ENCODE results near the gene TTLL12. TPM values are rescaled to one million over a fixed set of nuclear protein-coding genes. Genes with fewer than 3 reads are reported as not detected.

The TTLL12 gene
- total RNA-seq (2022) (46.4 and 52.5 TPM in 2 replicates), Bru-seq, nascent RNA (percentile 65 among the genes with signal in this experiment), BruChase-seq, experiment 1, labeled RNA remaining after a 2-hour chase (percentile 70 among the genes with signal in this experiment), BruChase-seq, experiment 2, labeled RNA remaining after a 6-hour chase (percentile 81 among the genes with signal in this experiment)
- long read RNA-seq, transcript TTLL12-201 (14 exons, 3,385 nt), result major isoform, 116 of 161 reads
- long read RNA-seq, partial matches to known transcripts, result 15 of 161 reads
- long read RNA-seq, other reads (novel, unspliced or antisense), result 29 of 161 reads

DNA sequence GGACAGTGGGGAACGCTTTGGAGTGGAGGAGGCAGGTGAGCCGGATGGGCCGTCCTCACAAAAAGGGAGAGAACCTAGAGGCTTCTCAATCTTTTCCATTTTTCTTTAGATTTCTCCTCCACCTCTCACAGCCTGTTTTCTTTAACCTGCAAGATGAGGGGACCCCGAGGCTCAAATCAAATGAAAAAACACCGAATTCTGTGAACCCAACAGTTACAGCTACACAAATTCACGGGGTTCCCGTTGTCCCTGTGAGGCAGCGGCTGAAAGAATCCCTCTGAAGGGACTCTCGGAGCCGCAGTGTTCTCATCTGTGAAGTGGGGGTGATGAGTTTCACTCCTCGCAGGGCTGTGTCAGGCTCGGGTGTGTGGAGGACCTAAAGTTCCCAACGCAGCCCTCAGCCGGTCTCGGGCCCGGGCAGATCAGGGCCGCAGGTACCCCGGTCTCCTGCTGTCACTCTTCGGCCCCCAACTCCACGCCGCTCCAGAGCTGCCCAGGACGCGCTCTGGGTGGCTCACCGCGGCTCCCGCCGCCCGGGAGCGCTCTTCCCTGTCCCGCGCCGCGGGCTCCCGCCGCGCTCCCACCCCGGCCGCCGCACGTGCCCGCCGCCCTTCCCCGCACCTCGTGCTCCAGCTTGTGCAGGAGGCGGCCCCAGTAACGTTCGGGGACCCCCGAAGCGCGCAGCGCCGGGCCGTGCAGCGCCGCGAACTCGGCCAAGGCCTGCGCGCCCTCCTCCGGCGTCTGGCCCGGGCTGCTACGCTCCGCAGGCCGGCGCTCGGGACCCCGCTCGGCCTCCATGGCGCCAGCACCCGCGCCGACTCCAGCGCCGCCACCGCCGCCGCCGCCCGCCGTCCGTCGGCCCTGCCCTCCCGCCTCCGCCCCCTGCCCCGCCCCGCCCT is at the start of gene TTLL12:
TTLL12 (minus strand) TSS at position 863 of the 899 bp plus-strand sequence; CDS start at position 798, 65 bp downstream.
- CTCF ChIA-PET, result interaction anchor here (0.6 to 1.2 kb wide), 5 partner anchors 40 to 389 kb away, joined by 3 to 6 read pairs (median 5); no protein-coding TSS in a partner anchor

DNA sequence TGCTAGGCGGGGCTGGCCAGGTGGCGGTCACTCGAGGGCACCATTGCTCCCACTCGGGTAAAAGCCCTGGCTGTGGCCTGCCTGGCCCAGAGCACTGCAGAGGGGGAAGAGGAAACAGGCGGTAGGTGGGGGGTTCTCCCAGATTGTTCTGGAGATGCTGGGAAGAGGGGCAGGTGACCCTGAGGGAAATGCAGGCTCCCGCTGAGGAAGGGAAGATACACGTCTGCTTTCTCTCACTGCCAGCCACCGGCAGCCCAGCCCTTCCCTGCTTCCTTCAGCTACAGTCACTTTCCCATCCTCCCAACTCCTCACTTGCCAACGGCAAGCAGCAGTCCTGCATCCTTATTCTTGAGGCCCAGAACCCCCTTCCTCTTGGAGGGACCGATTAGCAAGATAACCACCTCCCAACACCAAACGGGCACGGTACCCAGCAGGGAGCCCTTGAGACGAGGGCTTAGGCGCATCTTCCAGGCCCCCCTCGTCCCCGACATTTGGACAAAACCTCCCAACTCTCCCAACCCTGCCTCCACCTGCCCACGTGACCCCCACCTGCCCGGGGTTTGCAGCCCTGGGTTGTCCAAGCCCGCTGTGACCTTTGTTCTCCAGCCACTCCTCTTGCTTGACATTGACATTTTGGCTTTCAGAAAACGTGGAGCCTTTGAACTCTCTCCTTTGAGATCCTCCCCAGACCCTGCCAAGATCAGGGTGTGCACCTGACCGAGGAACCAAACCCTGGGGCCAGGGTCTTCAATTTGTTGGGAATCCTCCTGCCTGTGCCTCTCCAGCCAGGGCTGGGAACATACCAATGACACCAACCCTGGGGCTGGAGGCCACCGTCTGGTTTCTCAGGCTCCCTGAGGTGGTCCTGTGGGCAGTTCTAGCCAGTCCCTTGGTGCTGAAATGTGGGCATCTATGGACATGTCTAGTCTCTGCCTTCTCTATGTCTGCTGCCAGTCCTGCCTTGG is 48.8 kb upstream of the TTLL12 start:
- no peaks in the 10 kb centered on the region for H3K27me3 ChIP-seq (replicated peaks; ENCODE audit: control insufficient read depth, insufficient read depth, low read length)
- peaks cover 6% of the 10 kb centered on the region for H3K4me1 Mint-ChIP-seq (ENCODE audit: low read depth, unreplicated experiment)
- no TSS peak for BruUV-seq (replicated peaks)
- H3K27me3 Mint-ChIP-seq (ENCODE audit: insufficient read depth, unreplicated experiment), result peaks cover 4% of the 10 kb centered on the region
- no peak overlapping the region for H3K27ac Mint-ChIP-seq (ENCODE audit: unreplicated experiment)
- peaks cover 7% of the 10 kb centered on the region for H3K36me3 Mint-ChIP-seq (ENCODE audit: insufficient read depth, unreplicated experiment)
- no peaks in the 10 kb centered on the region for H3K36me3 ChIP-seq (ENCODE audit: control insufficient read depth, insufficient read depth, low read length)
- no peak overlapping the region for H3K4me3 ChIP-seq (ENCODE audit: low read depth, low read length)
- intact Hi-C loops (cut with micrococcal nuclease; ENCODE audit: unreplicated experiment), result no loop called here
- H3K9me3 Mint-ChIP-seq (ENCODE audit: unreplicated experiment), result no peaks in the 10 kb centered on the region
- TF ChIP-seq, protein P1, sequence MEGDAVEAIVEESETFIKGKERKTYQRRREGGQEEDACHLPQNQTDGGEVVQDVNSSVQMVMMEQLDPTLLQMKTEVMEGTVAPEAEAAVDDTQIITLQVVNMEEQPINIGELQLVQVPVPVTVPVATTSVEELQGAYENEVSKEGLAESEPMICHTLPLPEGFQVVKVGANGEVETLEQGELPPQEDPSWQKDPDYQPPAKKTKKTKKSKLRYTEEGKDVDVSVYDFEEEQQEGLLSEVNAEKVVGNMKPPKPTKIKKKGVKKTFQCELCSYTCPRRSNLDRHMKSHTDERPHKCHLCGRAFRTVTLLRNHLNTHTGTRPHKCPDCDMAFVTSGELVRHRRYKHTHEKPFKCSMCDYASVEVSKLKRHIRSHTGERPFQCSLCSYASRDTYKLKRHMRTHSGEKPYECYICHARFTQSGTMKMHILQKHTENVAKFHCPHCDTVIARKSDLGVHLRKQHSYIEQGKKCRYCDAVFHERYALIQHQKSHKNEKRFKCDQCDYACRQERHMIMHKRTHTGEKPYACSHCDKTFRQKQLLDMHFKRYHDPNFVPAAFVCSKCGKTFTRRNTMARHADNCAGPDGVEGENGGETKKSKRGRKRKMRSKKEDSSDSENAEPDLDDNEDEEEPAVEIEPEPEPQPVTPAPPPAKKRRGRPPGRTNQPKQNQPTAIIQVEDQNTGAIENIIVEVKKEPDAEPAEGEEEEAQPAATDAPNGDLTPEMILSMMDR (IDR thresholded peaks at IDR 0.05; ENCODE audit: insufficient read depth in 1 of 2, low read depth in 1 of 2, low read length in 1 of 2, severe bottlenecking in 1 of 2, unreplicated experiment in 1 of 2), result no peak
- H3K9me3 ChIP-seq, result no peaks in the 10 kb centered on the region
- H3K4me3 Mint-ChIP-seq (ENCODE audit: unreplicated experiment), result no peak overlapping the region
- POLR2A ChIA-PET, result no interaction called here
- DNase-seq, result no peak
- 0 out of 2 replicates have a peak, but pooled peaks cover 8% of the 10 kb centered on the region for H3K4me1 ChIP-seq
- CTCF ChIA-PET, result no interaction called here

More for the DNA sequence above, at the start of gene TTLL12:
- Histone ChIP-seq H3K36me3 (ENCODE audit: control insufficient read depth, insufficient read depth, low read length) (peaks cover 2% of the 10 kb centered on the region; the same call in 1 of the 2 replicates), H3K4me1 (peaks cover 16% of the 10 kb centered on the region; the same call in 1 of the 2 replicates), H3K9me3 (no peaks in the 10 kb centered on the region), H3K27me3 (replicated peaks; ENCODE audit: control insufficient read depth, insufficient read depth, low read length) (no peaks in the 10 kb centered on the region), H3K4me3 (ENCODE audit: low read depth, low read length) (peak within 1 kb of the TSS; percentile 86)
- Mint-ChIP-seq H3K36me3 (ENCODE audit: insufficient read depth, unreplicated experiment) (no peaks in the 10 kb centered on the region), H3K27me3 (ENCODE audit: insufficient read depth, unreplicated experiment) (no peaks in the 10 kb centered on the region), H3K9me3 (ENCODE audit: unreplicated experiment) (no peaks in the 10 kb centered on the region), H3K27ac (ENCODE audit: unreplicated experiment) (peak within 1 kb of the TSS; percentile 93), H3K4me1 (ENCODE audit: low read depth, unreplicated experiment) (peaks cover 23% of the 10 kb centered on the region), H3K4me3 (ENCODE audit: unreplicated experiment) (peak within 1 kb of the TSS; percentile 83)
- TF ChIP-seq, protein P1 (IDR thresholded peaks at IDR 0.05; ENCODE audit: insufficient read depth in 1 of 2, low read depth in 1 of 2, low read length in 1 of 2, severe bottlenecking in 1 of 2, unreplicated experiment in 1 of 2), result no peak
- peak in 1 of 2 experiments; percentile 71 for DNase-seq
- POLR2A ChIA-PET, result interaction anchor here (0.6 to 0.7 kb wide), 5 partner anchors 15 to 1376 kb away, joined by 3 to 12 read pairs (median 4); no protein-coding TSS in a partner anchor
- intact Hi-C loops (cut with micrococcal nuclease; ENCODE audit: unreplicated experiment), result loop anchor here (5.0 kb wide), 1 partner anchor 46 kb away; no protein-coding TSS in a partner anchor
- TSS peak; percentile 34 for BruUV-seq (replicated peaks)
